Left cardiac atrium (tissue), 4 donors: ENCODE measurements around the gene IFI27L1. TPM values are rescaled to one million over a fixed set of nuclear protein-coding genes. Genes with fewer than 3 reads are reported as not detected.

Source experiments
- ATAC-seq, 2 donors: fragments of 200-7000 bp; cut with Tn5 transposase; one replicate each; pipeline ENCODE4 v1.9.1; 2020; ENCODE audit warnings: mild to moderate bottlenecking in 2 of 2, moderate library complexity in 2 of 2
- DNase-seq: peaks from one replicate; pipeline ENCODE4 v3.0.0-alpha.2; 2020
- intact Hi-C, 2 donors: fragments of 100-400 bp; cut with DNase I; formaldehyde crosslinking; loops; one replicate each; pipeline versions ENCODE4 v1.14.1 to v1.15.1; 2022 to 2023
- total RNA-seq, 2 donors: library from RNA; stranded (reverse); fragmentation: NEBNext Ultra II Directional; extraction: Animal tissue kit (Norgen Biotek cat#: 25700); gene quantifications; one replicate each; pipeline ENCODE4 v1.2.1, GENCODE V29; 2021
- donor health status: DM: no; HTN: yes; CAD: no.
- donor health status: DM: no; HTN: yes; CAD: no; lungs with severe emphysema.
- donor health status: DM: yes; HTN: yes; CAD: no.
- donor health status: Dilated cardiomyopathy.

Gene IFI27L1
- total RNA-seq, 2 donors from 2014 or later: 10.5 to 13.8 TPM

GRCh38 chr14:94104731-94105130 is 23.6 kb downstream of the IFI27L1 start:
- intact Hi-C loops: no loop called here
- ATAC-seq: no peak
- no peak for DNase-seq

- ATAC-seq (no peak), DNase-seq (no peak)
- intact Hi-C loops: no loop called here
Measured at GRCh38 chr14:94109915-94110250, 28.8 kb downstream of the IFI27L1 start.

- ATAC-seq (peak; percentile 60 to 79), DNase-seq (peak; percentile 81)
- intact Hi-C loops: no loop called here
Measured at GRCh38 chr14:94110552-94111181, 29.6 kb downstream of the IFI27L1 start, which contains the start of gene IFI27. Gene IFI27 (plus strand): TSS chr14:94110736.

GRCh38 chr14:94111276-94112095 is 30.4 kb downstream of the IFI27L1 start:
- DNase-seq (peak; percentile 63), ATAC-seq (peak in 1 of 2 donors; percentile 6)
- intact Hi-C loops: no loop called here

GRCh38 chr14:94112513-94113063 is 31.5 kb downstream of the IFI27L1 start:
- no peak for DNase-seq
- intact Hi-C loops: no loop called here

GRCh38 chr14:94113073-94113472 is 32.0 kb downstream of the IFI27L1 start:
- intact Hi-C loops: no loop called here
- DNase-seq: no peak
- ATAC-seq: no peak

More at GRCh38 chr14:94112513-94113063, 31.5 kb downstream of the IFI27L1 start:
- ATAC-seq: no peak

- intact Hi-C loops: no loop called here
- peak; percentile 58 for DNase-seq
- ATAC-seq: peak in 1 of 2 donors; percentile 9
Measured at GRCh38 chr14:94113490-94113889, 32.4 kb downstream of the IFI27L1 start.

GRCh38 chr14:94113908-94114588 is 32.9 kb downstream of the IFI27L1 start:
- intact Hi-C loops: no loop called here
- DNase-seq (no peak), ATAC-seq (no peak)

GRCh38 chr14:94114589-94115057 is 33.5 kb downstream of the IFI27L1 start:
- DNase-seq: no peak
- no peak for ATAC-seq
- intact Hi-C loops: no loop called here

- intact Hi-C loops: no loop called here
- peak; percentile 46 to 50 for ATAC-seq
- DNase-seq: peak; percentile 59
Measured at GRCh38 chr14:94115058-94115591, 34.0 kb downstream of the IFI27L1 start.

- no peak for DNase-seq
- intact Hi-C loops: no loop called here
- no peak for ATAC-seq
Measured at GRCh38 chr14:94115631-94116030, 34.5 kb downstream of the IFI27L1 start.

- intact Hi-C loops: no loop called here
- DNase-seq: no peak
Measured at GRCh38 chr14:94116701-94117100, 35.6 kb downstream of the IFI27L1 start.

GRCh38 chr14:94117856-94118255 is 36.7 kb downstream of the IFI27L1 start:
- no peak for DNase-seq
- intact Hi-C loops: no loop called here
- ATAC-seq: no peak

More at GRCh38 chr14:94116701-94117100, 35.6 kb downstream of the IFI27L1 start:
- no peak for ATAC-seq

- ATAC-seq: no peak
- intact Hi-C loops: no loop called here
Measured at GRCh38 chr14:94119071-94119470, 38.0 kb downstream of the IFI27L1 start.

GRCh38 chr14:94120667-94121340 is 39.7 kb downstream of the IFI27L1 start:
- DNase-seq (no peak), ATAC-seq (peak; percentile 38 to 59)
- intact Hi-C loops: no loop called here

More at GRCh38 chr14:94119071-94119470, 38.0 kb downstream of the IFI27L1 start:
- no peak for DNase-seq

GRCh38 chr14:94121485-94121884 is 40.4 kb downstream of the IFI27L1 start:
- intact Hi-C loops: no loop called here
- DNase-seq: no peak
- peak in 1 of 2 donors; percentile 33 for ATAC-seq

GRCh38 chr14:94122438-94122837 is 41.3 kb downstream of the IFI27L1 start:
- DNase-seq (no peak), ATAC-seq (no peak)
- intact Hi-C loops: no loop called here

GRCh38 chr14:94123296-94123695 is 42.2 kb downstream of the IFI27L1 start:
- no peak for DNase-seq
- ATAC-seq: no peak
- intact Hi-C loops: no loop called here

GRCh38 chr14:94123868-94124267 is 42.8 kb downstream of the IFI27L1 start:
- DNase-seq: no peak
- ATAC-seq: no peak
- intact Hi-C loops: no loop called here
